K562 (cell line): Measurements from ENCODE around the gene IQCN. TPM values are rescaled to one million over a fixed set of nuclear protein-coding genes. Genes with fewer than 3 reads are reported as not detected.
A peak's percentile ranks its signal among the peaks of the same experiment; 100 is the strongest.

Experiments used
- ATAC-seq: fragments of 200-7000 bp; cut with Tn5 transposase; 3 replicates; pipeline ENCODE4 v1.9.1; 2020; ENCODE audit warnings: moderate library complexity
- BruUV-seq: library from RNA; stranded (reverse); fragments of 400-500 nt; replicated peaks from 2 replicates; lab custom pipeline; 2021; lab: Mats Ljungman, UMichigan
- CTCF ChIA-PET: fragments of 300-600 bp; formaldehyde crosslinking; extraction: SDS; loops from one replicate; lab custom pipeline; 2021; ENCODE audit warnings: low intra/inter-chr PET ratio; lab: Yijun Ruan, JAX
- POLR2A ChIA-PET: fragments of 300-600, 350-650 bp; sonication (Branson Sonifier 250); formaldehyde crosslinking; extraction: SDS; loops from one replicate; lab custom pipeline; 2021; ENCODE audit warnings: antibody characterized with exemption, inconsistent platforms; lab: Yijun Ruan, JAX
- DNase-seq, 4 experiments: peaks; one replicate each; pipeline versions ENCODE4 v3.0.0 to v3.0.0-alpha.2; 2011 to 2018; ENCODE audit warnings: low spot score in 3 of 4, mixed read lengths in 3 of 4; ENCODE audit errors: extremely low read depth in 1 of 4
- FAIRE-seq: peaks from 2 replicates; lab custom pipeline; 2011; peaks lifted over from hg19 to GRCh38; lab: Jason Lieb, UNC
- H2AFZ ChIP-seq: 2 replicates; pipeline ENCODE4 v1.6.0; 2011; ENCODE audit warnings: low read depth, low read length, control low read depth, inconsistent platforms
- H3K27ac ChIP-seq: fragments of 200-600 bp; 3 replicates; pipeline ENCODE4 v1.8.0; 2011; ENCODE audit warnings: low read depth, mild to moderate bottlenecking, control low read depth, inconsistent platforms, low read length, moderate library complexity, mixed read lengths; ENCODE audit errors: extremely low read depth
- H3K27me3 ChIP-seq, 2 experiments: fragments of 300-600 bp in 1 of 2; 2 replicates in 1 of 2; 3 replicates in 1 of 2; pipeline versions ENCODE4 v1.6.0 to v1.8.0; 2011; ENCODE audit warnings: inconsistent platforms in 2 of 2, low read length in 2 of 2, mild to moderate bottlenecking in 1 of 2, mixed read lengths in 1 of 2, moderate library complexity in 1 of 2; ENCODE audit not compliant: control insufficient read depth in 2 of 2, insufficient read depth in 2 of 2
- H3K36me3 ChIP-seq: fragments of 300-600 bp; 3 replicates; pipeline ENCODE4 v1.8.0; 2011; ENCODE audit warnings: mild to moderate bottlenecking, low read length, inconsistent platforms; ENCODE audit not compliant: control insufficient read depth, insufficient read depth
- H3K4me1 ChIP-seq, 2 experiments: fragments of 200-600 bp in 1 of 2; replicated peaks in 1 of 2; 2 replicates in 1 of 2; 3 replicates in 1 of 2; pipeline versions ENCODE4 v1.5.1 to v1.8.0; 2011; ENCODE audit warnings: inconsistent platforms in 2 of 2, low read length in 2 of 2, mild to moderate bottlenecking in 1 of 2, mixed read lengths in 1 of 2, moderate library complexity in 1 of 2; ENCODE audit not compliant: control insufficient read depth in 2 of 2, insufficient read depth in 2 of 2
- H3K4me2 ChIP-seq: 2 replicates; pipeline ENCODE4 v1.6.1; 2011; ENCODE audit warnings: low read length, control low read depth, inconsistent platforms, mixed read lengths; ENCODE audit not compliant: insufficient read depth
- H3K4me3 ChIP-seq: fragments of 200-600 bp; sonication (generic), shearing (Covaris generic); 2 replicates; pipeline ENCODE4 v1.5.1; 2016; ENCODE audit warnings: control low read depth, inconsistent platforms
- H3K79me2 ChIP-seq: fragments of 200-600 bp; 3 replicates; pipeline ENCODE4 v1.8.0; 2011; ENCODE audit warnings: low read length, inconsistent platforms; ENCODE audit not compliant: control insufficient read depth, insufficient read depth
- H3K9ac ChIP-seq, 2 experiments: 2 replicates each; pipeline versions ENCODE4 v1.6.0 to v1.6.1; 2011; ENCODE audit warnings: low read depth in 2 of 2, low read length in 2 of 2, control low read depth in 1 of 2, inconsistent platforms in 1 of 2, mild to moderate bottlenecking in 1 of 2, mixed read lengths in 1 of 2; ENCODE audit not compliant: insufficient read depth in 1 of 2
- H3K9me1 ChIP-seq: one replicate; pipeline ENCODE4 v1.6.0; 2011; ENCODE audit warnings: inconsistent platforms, mild to moderate bottlenecking, low read length, moderate library complexity; ENCODE audit not compliant: control insufficient read depth, insufficient read depth
- H3K9me3 ChIP-seq: replicated peaks from 2 replicates; pipeline ENCODE4 v1.5.1; 2011; ENCODE audit warnings: low read depth, low read length, inconsistent platforms; ENCODE audit not compliant: control insufficient read depth, insufficient read depth
- H4K20me1 ChIP-seq: replicated peaks from 2 replicates; pipeline ENCODE4 v1.6.1; 2011; ENCODE audit warnings: low read length, inconsistent platforms, mixed read lengths; ENCODE audit not compliant: control insufficient read depth, insufficient read depth
- POU5F1 ChIP-seq: fragments of 150-350 bp; IDR thresholded peaks from 2 replicates; pipeline ENCODE4 v1.6.1; 2014; ENCODE audit warnings: borderline replicate concordance, low read length, low read depth, mild to moderate bottlenecking; ENCODE audit not compliant: partially characterized antibody
- RREB1 ChIP-seq: fragments of 250-450 bp; sonication (Bioruptor Pico); IDR thresholded peaks from 2 replicates; pipeline ENCODE4 v1.4.0; 2020
- WGBS: fragments of 100-300 bp; shearing (Covaris generic); methylation state at CpG from one replicate; pipeline ENCODE4 v1.1.6; 2016; ENCODE audit warnings: low coverage, mixed read lengths; ENCODE audit not compliant: insufficient coverage; ENCODE audit errors: missing lambda C conversion rate; 5-methylcytosine and 5-hydroxymethylcytosine counted together
- in situ Hi-C: fragments of 300-500 bp; cut with MboI; formaldehyde crosslinking; loops from 4 replicates; pipeline ENCODE4 v1.15.0; 2018; ENCODE audit warnings: inconsistent platforms, mixed read lengths
- intact Hi-C: fragments of 100-400 bp; cut with micrococcal nuclease; formaldehyde crosslinking; loops from 2 replicates; pipeline ENCODE4 v1.14.2; 2022
- polyA plus RNA-seq, 8 experiments: library from polyadenylated mRNA; depleted of rRNA in 4 of 8; stranded (reverse) in 5 of 8; unstranded in 3 of 8; fragments of >200 nt; fragmentation: Nextera tagmentation in 2 of 8; fragmentation: Illumina TruSeq in 1 of 8; extraction: Ambion mirVana in 2 of 8; extraction: Trizol in 1 of 8; gene quantifications; 2 replicates each; pipeline versions ENCODE4 v1.2.1 to v1.2.3, GENCODE V29; 2011 to 2014; ENCODE audit warnings: inconsistent platforms in 1 of 8, missing spikeins in 1 of 8
- total RNA-seq, 7 experiments: library from RNA; depleted of rRNA in 6 of 7; stranded (reverse); fragments of >200 nt in 6 of 7; fragmentation: Illumina TruSeq in 2 of 7; extraction: Trizol in 2 of 7; gene quantifications; 2 replicates each; pipeline versions ENCODE4 v1.2.1 to v1.2.3, GENCODE V29; 2011 to 2021; ENCODE audit warnings: low replicate concordance in 1 of 7

Gene IQCN
- total and polyA plus RNA-seq, 9 of the 15 experiments (the other 6 are each of a cell fraction or from before 2014, with no cell fraction given), result 0.01 to 0.07 (median 0.04) TPM; not detected in 3

- in situ Hi-C loops, result no loop called here
- WGBS, result 93% methylated on average over 6 of the region's 7 CpGs
- ChIA-PET POLR2A (interaction anchor here (0.6 to 1.2 kb wide), 4 partner anchors 12 to 27 kb away, joined by 3 to 5 read pairs (median 4); partner anchors contain the start of genes JUND and LSM4), CTCF (no interaction called here)
- no peak overlapping the region for H3K27ac ChIP-seq
- peak in 1 of 4 experiments; percentile 11 for DNase-seq
- TF ChIP-seq POU5F1, result no peak
- no peak for TF ChIP-seq RREB1 (CRISPR knock-in tag)
- TF ChIP-seq, all 486 proteins: peak for 0
- Histone ChIP-seq H3K4me1 (peaks cover 9 to 82% of the 10 kb centered on the region in 2 experiments; a peak in 4 of 5 replicates), H3K9me1 (no peaks in the 10 kb centered on the region), H3K4me2 (no peak overlapping the region), H2AFZ (no peak overlapping the region), H3K9me3 (no peaks in the 10 kb centered on the region), H3K9ac (no peak overlapping the region; a peak in 1 of 4 replicates), H3K79me2 (peaks cover 11% of the 10 kb centered on the region), H3K36me3 (peaks cover 82% of the 10 kb centered on the region; the same call in 2 of the 3 replicates), H3K4me3 (no peak overlapping the region), H3K27me3 (no peaks in the 10 kb centered on the region), H4K20me1 (no peaks in the 10 kb centered on the region)
- BruUV-seq, result no TSS peak
- FAIRE-seq (no peak), ATAC-seq (no peak)
- intact Hi-C loops, result no loop called here
Observed at GRCh38 chr19:18308948-18309325, 34.7 kb upstream of the IQCN start.
